Astrocyte (in vitro differentiated cells and primary cell): ENCODE measurements around the gene KRTAP9-3.

Experiments
- CTCF ChIP-seq: IDR thresholded peaks from 2 replicates; pipeline ENCODE4 v1.5.1; 2011; ENCODE audit warnings: low read depth, mild to moderate bottlenecking, inconsistent platforms, low read length, moderate library complexity; ENCODE audit not compliant: insufficient read depth
- EZH2 ChIP-seq: IDR thresholded peaks from 2 replicates; pipeline ENCODE4 v1.6.1; 2012; ENCODE audit warnings: mild to moderate bottlenecking, low read length, inconsistent platforms; ENCODE audit not compliant: insufficient read depth

GRCh38 chr17:41190328-41190727, 41.9 kb upstream of the KRTAP9-3 start:
- TF ChIP-seq CTCF (no peak), EZH2 (no peak)
